Cerebellar nuclear complex (tissue), 1 donor: Measurements from ENCODE around the gene MACROD2.

Experiments used
- DNase-seq, 2 experiments: peaks; one replicate each; lab custom pipeline; 2025; lab: John Stamatoyannopoulos, UW

The MACROD2 gene

GRCh38 chr20:15675061-15675514, 1679.8 kb downstream of the MACROD2 start:
- DNase-seq: no peak

GRCh38 chr20:15675813-15676484, 1680.6 kb downstream of the MACROD2 start:
- no peak for DNase-seq

- no peak for DNase-seq
These were observed 1681.5 kb downstream of the MACROD2 start for GRCh38 chr20:15676815-15677214.

- DNase-seq: no peak
These were observed 1687.4 kb downstream of the MACROD2 start for GRCh38 chr20:15682690-15683089.

GRCh38 chr20:15692570-15692969, 1697.3 kb downstream of the MACROD2 start:
- no peak for DNase-seq

- no peak for DNase-seq
These were observed 1704.3 kb downstream of the MACROD2 start for GRCh38 chr20:15699431-15700146.

GRCh38 chr20:15700147-15700765, 1704.9 kb downstream of the MACROD2 start:
- no peak for DNase-seq

GRCh38 chr20:15702161-15702560, 1706.8 kb downstream of the MACROD2 start:
- no peak for DNase-seq

- no peak for DNase-seq
These were observed 1708.0 kb downstream of the MACROD2 start for GRCh38 chr20:15703171-15703911.

GRCh38 chr20:15705975-15706374, 1710.7 kb downstream of the MACROD2 start:
- no peak for DNase-seq

GRCh38 chr20:15706719-15707118, 1711.4 kb downstream of the MACROD2 start:
- no peak for DNase-seq

- DNase-seq: no peak
These were observed 1713.8 kb downstream of the MACROD2 start for GRCh38 chr20:15708984-15709598.

- DNase-seq: no peak
These were observed 1715.3 kb downstream of the MACROD2 start for GRCh38 chr20:15710636-15711035.

- DNase-seq: no peak
These were observed 1715.9 kb downstream of the MACROD2 start for GRCh38 chr20:15711177-15711576.

GRCh38 chr20:15716256-15716655, 1720.9 kb downstream of the MACROD2 start:
- DNase-seq: no peak

GRCh38 chr20:15726416-15726815, 1731.1 kb downstream of the MACROD2 start:
- DNase-seq: no peak

- no peak for DNase-seq
These were observed 1738.7 kb downstream of the MACROD2 start for GRCh38 chr20:15734052-15734451.

GRCh38 chr20:15739035-15739434, 1743.7 kb downstream of the MACROD2 start:
- DNase-seq: no peak

- no peak for DNase-seq
These were observed 1744.9 kb downstream of the MACROD2 start for GRCh38 chr20:15740046-15740775.

GRCh38 chr20:15742087-15742486, 1746.8 kb downstream of the MACROD2 start:
- no peak for DNase-seq

GRCh38 chr20:15742627-15743026, 1747.3 kb downstream of the MACROD2 start:
- no peak for DNase-seq
